ENCODE results near the gene MYCN. TPM values are rescaled to one million over a fixed set of nuclear protein-coding genes. Genes with fewer than 3 reads are reported as not detected.
"Not testable (repeated sequence)": the region's sequence is repeated elsewhere in the genome, so short reads cannot be mapped to it uniquely, and the experiment has no call there.

Gene MYCN
- total RNA-seq, 1 donor from 2014 or later = 7.3 TPM

GRCh38 chr2:15907461-15908324, 32.7 kb upstream of the MYCN start:
- DNase-seq = no peak

GRCh38 chr2:15908371-15908770, 32.0 kb upstream of the MYCN start:
- no peak for DNase-seq

- no peak for DNase-seq
These were observed 31.2 kb upstream of the MYCN start for GRCh38 chr2:15909157-15909556.

- DNase-seq = no peak
These were observed 30.6 kb upstream of the MYCN start for GRCh38 chr2:15909736-15910135.

- not testable (repeated sequence) for DNase-seq
These were observed 29.1 kb upstream of the MYCN start for GRCh38 chr2:15911270-15911669.

- DNase-seq = no peak
These were observed 28.7 kb upstream of the MYCN start for GRCh38 chr2:15911686-15912085.

- DNase-seq = peak; percentile 79
These were observed 28.1 kb upstream of the MYCN start for GRCh38 chr2:15912203-15912602.

GRCh38 chr2:15913146-15913545, 27.2 kb upstream of the MYCN start:
- no peak for DNase-seq

- peak; percentile 96 for DNase-seq
These were observed 25.6 kb upstream of the MYCN start for GRCh38 chr2:15914596-15915385.

- DNase-seq = not testable (repeated sequence)
These were observed 24.8 kb upstream of the MYCN start for GRCh38 chr2:15915546-15915945.

GRCh38 chr2:15916336-15916735, 24.0 kb upstream of the MYCN start:
- no peak for DNase-seq

GRCh38 chr2:15918761-15919356, 21.5 kb upstream of the MYCN start:
- DNase-seq = no peak

- DNase-seq = peak; percentile 56
These were observed 20.5 kb upstream of the MYCN start for GRCh38 chr2:15919716-15920434.

GRCh38 chr2:15920696-15921095, 19.7 kb upstream of the MYCN start:
- DNase-seq = no peak

- no peak for DNase-seq
These were observed 16.8 kb upstream of the MYCN start for GRCh38 chr2:15923597-15923996.

- DNase-seq = no peak
These were observed 14.5 kb upstream of the MYCN start for GRCh38 chr2:15925819-15926218.

- DNase-seq = no peak
These were observed 14.1 kb upstream of the MYCN start for GRCh38 chr2:15926252-15926651.

- no peak for DNase-seq
These were observed 12.7 kb upstream of the MYCN start for GRCh38 chr2:15927551-15928218.

- DNase-seq = not testable (repeated sequence)
These were observed 11.3 kb upstream of the MYCN start for GRCh38 chr2:15929008-15929407.

- no peak for DNase-seq
These were observed 10.5 kb upstream of the MYCN start for GRCh38 chr2:15929861-15930260.

- DNase-seq = no peak
These were observed 9.6 kb upstream of the MYCN start for GRCh38 chr2:15930589-15931318.

Measured in tongue (tissue), 2 donors.